ENCODE results near the gene KRTAP12-1. TPM values are rescaled to one million over a fixed set of nuclear protein-coding genes. Genes with fewer than 3 reads are reported as not detected.

KRTAP12-1 gene
- total RNA-seq, 4 donors from 2014 or later = 6.0 to 32.1 TPM; not detected in 2

- TF ChIP-seq EP300 (IDR thresholded peaks at IDR 0.05) = no peak
- no peak for TF ChIP-seq POLR2AphosphoS5 (IDR thresholded peaks at IDR 0.05)
- TF ChIP-seq POLR2A (IDR thresholded peaks at IDR 0.05) = no peak
- TF ChIP-seq, protein P1, sequence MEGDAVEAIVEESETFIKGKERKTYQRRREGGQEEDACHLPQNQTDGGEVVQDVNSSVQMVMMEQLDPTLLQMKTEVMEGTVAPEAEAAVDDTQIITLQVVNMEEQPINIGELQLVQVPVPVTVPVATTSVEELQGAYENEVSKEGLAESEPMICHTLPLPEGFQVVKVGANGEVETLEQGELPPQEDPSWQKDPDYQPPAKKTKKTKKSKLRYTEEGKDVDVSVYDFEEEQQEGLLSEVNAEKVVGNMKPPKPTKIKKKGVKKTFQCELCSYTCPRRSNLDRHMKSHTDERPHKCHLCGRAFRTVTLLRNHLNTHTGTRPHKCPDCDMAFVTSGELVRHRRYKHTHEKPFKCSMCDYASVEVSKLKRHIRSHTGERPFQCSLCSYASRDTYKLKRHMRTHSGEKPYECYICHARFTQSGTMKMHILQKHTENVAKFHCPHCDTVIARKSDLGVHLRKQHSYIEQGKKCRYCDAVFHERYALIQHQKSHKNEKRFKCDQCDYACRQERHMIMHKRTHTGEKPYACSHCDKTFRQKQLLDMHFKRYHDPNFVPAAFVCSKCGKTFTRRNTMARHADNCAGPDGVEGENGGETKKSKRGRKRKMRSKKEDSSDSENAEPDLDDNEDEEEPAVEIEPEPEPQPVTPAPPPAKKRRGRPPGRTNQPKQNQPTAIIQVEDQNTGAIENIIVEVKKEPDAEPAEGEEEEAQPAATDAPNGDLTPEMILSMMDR (IDR thresholded peaks at IDR 0.05) = no peak
- H3K4me1 ChIP-seq = no peaks in the 10 kb centered on the region
- no peaks in the 10 kb centered on the region for H3K9me3 ChIP-seq
- no peak overlapping the region for H3K27ac ChIP-seq
- no peaks in the 10 kb centered on the region for H3K36me3 ChIP-seq
- DNase-seq (ENCODE audit: low spot score in 2 of 2) = no peak
- H3K4me3 ChIP-seq = no peak overlapping the region
- peaks cover 33% of the 10 kb centered on the region for H3K27me3 ChIP-seq
- 73% methylated on average over 6 of the region's 6 CpGs for WGBS
Measured at GRCh38 chr21:44684483-44684882, 2.5 kb upstream of the KRTAP12-1 start.

DNA sequence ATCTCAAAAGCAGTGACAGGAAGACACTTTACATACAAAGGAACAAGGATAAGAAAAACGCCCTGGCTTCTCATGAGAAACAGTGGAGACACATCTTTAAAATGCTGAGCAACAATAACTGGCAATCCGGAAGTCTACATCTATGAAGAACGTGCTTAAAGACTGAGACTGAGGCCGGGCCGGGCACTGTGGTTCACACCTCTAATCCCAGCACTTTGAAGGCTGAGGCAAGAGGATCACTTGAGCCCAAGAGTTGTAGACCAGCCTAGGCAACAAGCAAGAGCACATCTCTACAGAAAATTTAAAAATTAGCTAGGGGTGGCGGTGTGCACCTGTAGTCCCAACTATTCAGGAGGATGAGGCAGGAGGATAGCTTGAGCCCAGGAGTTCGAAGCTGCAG is 2.1 kb upstream of the KRTAP12-1 start:
- peaks cover 33% of the 10 kb centered on the region for H3K27me3 ChIP-seq
- no peak overlapping the region for H3K27ac ChIP-seq
- no peaks in the 10 kb centered on the region for H3K9me3 ChIP-seq
- TF ChIP-seq EP300 (IDR thresholded peaks at IDR 0.05) = no peak
- TF ChIP-seq POLR2AphosphoS5 (IDR thresholded peaks at IDR 0.05) = no peak
- TF ChIP-seq, protein P1 (IDR thresholded peaks at IDR 0.05) = no peak
- no peak for TF ChIP-seq POLR2A (IDR thresholded peaks at IDR 0.05)
- H3K36me3 ChIP-seq = no peaks in the 10 kb centered on the region
- H3K4me3 ChIP-seq = no peak overlapping the region
- H3K4me1 ChIP-seq = no peaks in the 10 kb centered on the region
- no peak for DNase-seq (ENCODE audit: low spot score in 2 of 2)
- 86% methylated on average over 7 of the region's 7 CpGs for WGBS

DNA sequence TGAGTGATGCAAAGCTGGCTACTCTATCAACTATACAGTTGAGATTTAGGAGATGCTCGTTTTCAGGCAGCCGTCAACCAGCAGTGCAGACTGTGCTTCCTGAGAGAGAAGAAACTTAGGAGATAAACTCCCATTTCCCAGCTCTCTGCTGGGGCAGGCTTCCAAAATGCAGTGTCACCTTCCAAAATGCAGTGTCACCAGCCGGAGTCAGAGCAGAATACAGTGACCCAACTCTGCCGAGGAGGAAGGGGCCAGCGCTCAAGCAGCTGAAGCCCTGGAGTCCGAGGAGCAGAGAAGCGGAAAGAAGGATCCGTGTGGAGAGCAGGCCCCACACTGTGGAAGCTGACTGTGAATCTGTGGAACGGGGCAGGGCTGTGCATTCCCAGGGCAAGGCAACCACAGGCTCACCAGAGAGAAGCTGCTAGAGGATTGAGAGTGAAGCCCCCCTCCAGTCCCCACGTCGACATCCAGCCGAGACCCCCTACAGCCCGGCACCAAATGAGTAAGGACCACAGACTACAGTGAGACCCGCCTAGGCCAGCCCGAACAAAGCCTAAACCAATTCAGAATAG is 703 bp upstream of the KRTAP12-1 start:
- no peak for DNase-seq (ENCODE audit: low spot score in 2 of 2)
- 77% methylated on average over 9 of the region's 15 CpGs for WGBS
- Histone ChIP-seq H3K27me3 (peaks cover 20% of the 10 kb centered on the region), H3K36me3 (no peaks in the 10 kb centered on the region), H3K4me3 (no peak overlapping the region), H3K9me3 (no peaks in the 10 kb centered on the region), H3K27ac (no peak overlapping the region), H3K4me1 (no peaks in the 10 kb centered on the region)
- TF ChIP-seq, protein P1 (IDR thresholded peaks at IDR 0.05) = no peak
- TF ChIP-seq POLR2AphosphoS5 (IDR thresholded peaks at IDR 0.05) (no peak), EP300 (IDR thresholded peaks at IDR 0.05) (no peak), POLR2A (IDR thresholded peaks at IDR 0.05) (no peak)

DNA sequence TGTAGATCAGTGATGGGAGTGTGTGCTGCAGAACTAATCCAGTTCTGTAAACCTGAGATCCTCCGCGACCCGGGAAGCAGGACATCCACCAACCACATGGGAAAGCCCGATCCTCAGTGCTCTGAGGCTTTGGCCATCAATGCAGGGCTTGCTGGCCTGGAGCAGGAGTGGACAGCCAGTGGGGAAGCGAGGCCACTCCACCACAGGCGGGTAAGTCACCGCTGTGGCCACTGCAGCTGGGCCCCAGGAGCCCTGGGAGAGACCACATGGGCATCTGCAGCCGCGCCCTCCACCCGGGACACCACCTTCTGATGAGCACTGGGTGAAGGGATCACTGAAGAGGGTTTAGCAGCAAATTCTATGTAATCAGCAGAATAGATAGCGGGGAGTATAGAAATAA is 811 bp downstream of the KRTAP12-1 start:
- Histone ChIP-seq H3K27ac (no peak overlapping the region), H3K4me1 (no peaks in the 10 kb centered on the region), H3K36me3 (no peaks in the 10 kb centered on the region), H3K27me3 (peaks cover 5% of the 10 kb centered on the region), H3K4me3 (no peak overlapping the region), H3K9me3 (no peaks in the 10 kb centered on the region)
- TF ChIP-seq, protein P1 (IDR thresholded peaks at IDR 0.05) = no peak
- TF ChIP-seq POLR2A (IDR thresholded peaks at IDR 0.05) (no peak), EP300 (IDR thresholded peaks at IDR 0.05) (no peak)
- DNase-seq (ENCODE audit: low spot score in 2 of 2) = no peak
- WGBS = 82% methylated on average over 11 of the region's 11 CpGs

DNA sequence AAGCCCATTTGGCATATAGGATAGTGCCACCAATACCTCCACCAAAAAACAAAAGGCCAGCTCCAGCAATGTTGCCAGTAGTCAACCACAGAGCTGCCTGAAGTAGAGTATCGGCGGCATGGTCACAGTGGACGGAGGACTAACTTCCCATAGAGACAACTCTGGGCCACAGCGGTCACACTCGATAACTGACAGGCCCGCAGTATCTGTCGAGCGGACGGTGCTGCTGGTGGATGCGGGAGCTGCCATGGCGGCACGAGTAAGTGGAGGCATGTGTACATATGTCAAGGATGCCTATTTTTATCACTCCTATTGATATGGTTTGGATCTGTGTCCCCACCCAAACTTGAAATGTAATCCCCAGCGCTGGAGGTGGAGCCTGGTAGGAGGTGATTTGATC is 4.1 kb downstream of the KRTAP12-1 start:
- Histone ChIP-seq H3K4me3 (no peak overlapping the region), H3K27ac (no peak overlapping the region), H3K36me3 (no peaks in the 10 kb centered on the region), H3K4me1 (no peaks in the 10 kb centered on the region), H3K9me3 (no peaks in the 10 kb centered on the region), H3K27me3 (peaks cover 3% of the 10 kb centered on the region)
- WGBS = 96% methylated on average over 13 of the region's 13 CpGs
- DNase-seq (ENCODE audit: low spot score in 2 of 2) = no peak
- TF ChIP-seq, protein P1 (IDR thresholded peaks at IDR 0.05) = no peak
- TF ChIP-seq POLR2A (IDR thresholded peaks at IDR 0.05) (no peak), POLR2AphosphoS5 (IDR thresholded peaks at IDR 0.05) (no peak), EP300 (IDR thresholded peaks at IDR 0.05) (no peak)

All from suprapubic skin (tissue), 4 donors.